GM19467 (cell line): ENCODE measurements around the gene SYNPO2.

Experiments
- ATAC-seq: cut with Tn5 transposase; IDR thresholded peaks from one replicate; pipeline ENCODE4 v1.9.1; 2021; ENCODE audit warnings: mild to moderate bottlenecking, moderate library complexity; ENCODE audit not compliant: unreplicated experiment

Gene SYNPO2

DNA sequence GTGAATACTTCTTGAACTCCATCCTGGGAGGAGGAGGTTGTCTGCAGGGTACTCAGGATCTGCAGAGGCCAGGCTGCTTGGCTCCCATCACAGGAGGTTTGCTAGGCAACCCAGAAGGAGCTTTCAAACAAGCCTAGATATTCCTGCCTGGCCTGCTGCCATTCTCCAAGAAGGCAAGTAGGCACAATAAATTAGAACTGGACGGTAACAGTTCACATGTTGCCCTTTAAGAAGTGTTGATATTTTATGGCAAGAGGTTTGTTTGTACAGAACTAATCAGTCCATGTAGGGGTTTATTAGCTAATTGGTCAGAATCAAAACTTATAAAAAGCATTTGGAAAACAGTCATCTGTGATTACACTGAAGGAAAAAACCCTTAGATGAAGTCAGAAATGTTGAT is 39.3 kb downstream of the SYNPO2 start:
- ATAC-seq, result no peak

DNA sequence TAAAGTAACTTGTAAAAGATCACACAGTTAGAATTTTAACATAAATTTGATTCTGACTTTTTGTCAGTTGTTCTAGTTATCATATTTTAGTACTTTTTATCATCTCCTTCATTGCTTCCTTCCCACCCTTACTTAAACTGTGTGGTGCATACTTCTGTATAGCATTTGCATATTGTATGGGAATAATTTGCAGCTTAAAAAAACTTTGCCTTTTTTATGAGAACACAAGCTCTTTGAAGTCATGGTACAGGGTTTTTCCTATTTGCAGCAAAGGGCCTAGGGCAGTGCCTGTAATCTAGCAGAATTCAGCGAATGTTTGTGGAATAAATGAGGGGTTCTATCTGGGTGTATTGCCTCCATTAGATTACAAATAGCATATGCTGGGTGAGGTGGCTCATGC is 41.6 kb downstream of the SYNPO2 start:
- no peak for ATAC-seq

DNA sequence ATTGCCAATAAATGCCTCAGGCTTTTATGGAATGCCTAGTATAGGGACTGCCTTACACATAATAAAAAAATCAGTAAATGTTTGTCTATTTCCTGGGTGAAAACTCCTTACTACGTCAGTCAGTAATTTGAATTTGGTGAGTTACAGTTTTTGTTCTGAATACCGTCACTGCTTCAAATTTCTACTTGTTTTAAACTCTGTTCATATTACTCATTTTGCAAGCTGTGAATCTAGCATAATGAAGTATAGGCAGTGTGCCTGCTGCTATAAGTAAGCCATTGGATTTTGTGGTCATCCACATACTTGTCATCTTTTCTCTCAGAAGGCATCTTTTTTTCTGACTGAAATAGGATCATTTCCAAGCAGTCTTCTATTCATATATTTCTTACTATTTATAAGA is 43.1 kb downstream of the SYNPO2 start:
- ATAC-seq, result no peak

DNA sequence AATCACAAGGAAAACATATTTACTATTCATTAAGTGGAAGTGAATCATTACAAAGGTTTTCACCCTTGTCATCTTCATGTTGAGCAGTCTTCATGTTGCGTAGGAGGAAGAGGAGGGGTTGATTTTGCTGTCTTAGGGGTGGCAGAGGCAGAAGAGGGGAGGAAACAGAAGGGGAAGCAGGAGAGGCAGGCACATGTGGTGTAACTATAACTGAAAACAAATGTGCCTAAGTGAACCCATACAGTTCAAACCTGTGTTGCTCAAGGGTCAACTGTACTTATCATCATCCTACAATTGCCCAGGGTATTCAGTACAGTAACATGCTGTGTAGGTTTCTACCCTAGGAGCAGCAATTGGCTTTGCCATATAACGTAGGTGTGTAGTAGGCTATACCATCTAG is 47.2 kb downstream of the SYNPO2 start:
- no peak for ATAC-seq

DNA sequence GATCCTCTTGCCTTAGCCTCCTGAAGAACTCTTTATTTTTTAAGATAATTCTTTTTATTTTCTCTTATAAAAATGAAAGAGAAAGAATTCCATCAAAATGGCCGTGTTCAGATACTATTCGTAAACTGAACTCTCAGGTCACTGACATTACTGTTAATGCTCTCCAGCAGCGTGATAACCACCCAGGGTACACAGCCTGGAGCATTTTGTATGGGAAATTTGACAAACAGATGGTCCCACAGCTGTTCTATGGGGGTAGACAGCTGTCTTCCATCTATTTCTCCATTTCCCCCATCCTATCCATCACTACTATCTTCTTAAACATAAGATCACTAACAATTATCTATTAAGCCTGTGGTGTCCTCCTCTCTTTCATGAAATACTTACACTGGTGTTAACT is 47.8 kb downstream of the SYNPO2 start:
- no peak for ATAC-seq

DNA sequence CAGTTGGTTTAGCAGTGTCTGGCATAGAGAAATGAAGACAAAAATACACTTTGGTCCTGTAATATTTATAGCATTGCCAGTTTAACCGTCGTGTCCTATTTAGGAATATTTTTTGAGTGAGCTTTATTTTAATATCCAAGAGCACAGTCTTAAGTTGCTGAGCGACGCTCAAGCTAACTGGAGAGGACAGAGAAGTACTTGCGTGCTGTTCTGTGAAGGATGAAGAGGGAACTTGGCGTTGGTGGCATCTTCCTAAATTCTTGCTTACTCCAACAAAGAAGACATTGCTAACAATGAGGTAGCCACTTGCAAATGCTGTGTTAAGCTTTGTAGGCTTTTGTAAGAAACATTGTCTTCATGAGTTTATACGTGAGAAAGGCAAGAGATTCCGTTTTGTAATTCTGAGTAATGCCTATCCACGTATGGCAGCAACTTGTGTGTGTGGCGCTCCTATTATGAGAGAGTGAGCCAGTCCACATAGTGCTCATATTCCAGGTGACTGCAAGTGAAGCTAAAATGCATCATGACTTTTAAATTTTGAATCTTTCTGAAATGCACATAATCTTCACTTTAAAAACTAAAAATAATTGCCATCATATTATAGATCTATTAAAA is 50.6 kb downstream of the SYNPO2 start:
- ATAC-seq, result no peak

DNA sequence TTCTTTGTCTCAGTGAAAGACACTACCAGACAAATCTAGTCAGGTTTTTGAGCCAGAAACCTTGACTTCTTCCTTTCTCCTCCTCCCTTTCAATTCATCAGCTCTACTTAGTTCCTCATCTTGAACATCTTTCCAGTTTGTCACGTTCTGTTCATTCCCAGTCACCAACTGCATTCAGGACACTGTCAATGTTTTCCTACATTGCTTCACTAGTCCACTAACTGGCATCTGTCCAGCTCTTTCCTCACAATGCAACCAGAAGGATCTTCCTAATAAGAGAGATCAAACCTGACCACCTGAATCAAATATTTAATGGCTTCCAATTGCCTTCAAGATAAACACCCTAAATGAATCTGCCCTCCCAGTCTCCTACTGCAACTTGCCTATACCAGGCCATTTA is 52.5 kb downstream of the SYNPO2 start:
- no peak for ATAC-seq

DNA sequence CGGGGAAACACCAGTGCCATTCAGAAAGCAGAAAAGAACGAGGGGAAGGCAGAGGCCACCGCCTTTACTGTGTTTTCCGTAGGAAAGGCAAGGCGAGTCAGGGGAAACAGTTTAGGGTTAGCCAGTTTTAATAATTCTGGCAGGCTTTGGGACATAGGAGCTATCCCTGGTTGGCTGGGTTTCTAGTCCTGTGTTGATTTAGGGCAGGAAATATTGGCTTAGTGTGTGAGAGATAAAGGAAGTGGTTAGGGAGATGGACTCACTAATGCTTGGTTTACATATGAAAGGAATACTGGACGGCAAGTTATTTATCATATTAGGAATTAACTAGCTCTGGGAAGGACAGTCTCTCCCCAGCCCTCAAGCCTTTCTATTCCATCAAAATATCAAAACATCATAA is 53.1 kb downstream of the SYNPO2 start:
- no peak for ATAC-seq

DNA sequence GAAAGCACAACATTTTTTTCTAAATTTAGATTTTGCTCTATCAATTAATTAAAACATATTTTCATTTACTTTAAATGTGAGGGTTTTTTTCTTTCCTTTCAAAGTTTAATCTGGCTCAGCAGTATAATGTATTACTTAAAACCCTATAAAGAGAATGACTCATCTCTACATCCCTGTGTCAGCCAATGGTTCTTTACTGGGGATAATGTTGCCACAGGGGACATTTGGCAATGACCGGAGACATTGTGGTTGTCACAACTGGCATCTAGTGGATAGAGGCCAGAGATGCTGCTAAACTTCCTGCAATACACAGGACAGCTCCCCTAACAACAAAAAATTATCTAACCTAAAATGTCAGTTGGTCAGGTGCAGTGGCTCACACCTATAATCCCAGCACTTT is 53.8 kb downstream of the SYNPO2 start:
- ATAC-seq, result no peak

DNA sequence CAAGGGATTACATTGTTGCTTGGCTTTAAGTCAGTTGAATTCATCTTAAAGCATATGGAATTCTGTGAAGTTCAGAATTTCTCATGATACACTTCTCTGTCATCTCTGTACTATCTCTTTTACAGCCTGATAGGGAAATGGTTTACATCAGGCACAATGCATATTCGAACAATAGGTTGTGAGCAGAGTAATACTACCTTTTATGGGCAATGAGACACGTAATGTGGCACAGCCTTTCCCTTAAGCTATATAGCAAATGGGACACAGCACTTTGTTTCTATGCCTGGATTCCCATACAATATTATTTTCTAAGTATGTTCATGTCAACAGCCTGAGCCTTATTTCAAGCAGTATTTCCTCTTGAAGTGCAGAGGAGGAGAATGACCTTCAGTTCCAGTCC is 58.4 kb downstream of the SYNPO2 start:
- ATAC-seq, result no peak

DNA sequence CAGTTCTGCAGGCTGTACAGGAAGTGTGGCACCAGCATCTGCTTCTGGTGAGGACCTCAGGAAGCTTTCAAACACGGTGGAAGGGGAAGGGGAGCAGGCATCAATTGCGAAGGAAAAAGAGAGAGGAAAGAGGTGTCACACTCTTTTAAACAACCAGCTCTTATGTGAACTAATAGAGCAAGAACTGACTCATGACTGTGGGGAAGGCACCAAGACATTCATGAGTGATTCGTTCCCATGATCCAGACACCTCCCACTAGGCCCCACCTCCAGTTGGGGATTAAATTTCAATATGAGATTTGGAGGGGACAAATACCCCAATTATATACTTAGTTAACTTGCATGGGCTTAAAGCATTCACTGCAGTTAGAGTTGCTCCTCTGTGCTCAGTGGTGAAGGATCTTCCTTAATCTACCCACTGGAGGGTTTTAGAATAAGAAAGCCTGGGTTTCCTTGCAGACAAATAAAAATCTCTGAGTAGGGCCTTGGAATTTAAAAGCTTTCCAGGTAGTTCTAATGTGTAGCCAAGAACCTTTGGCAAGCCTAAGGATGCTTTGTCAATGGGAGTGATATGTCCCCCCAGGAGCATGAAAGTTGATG is 60.0 kb downstream of the SYNPO2 start:
- ATAC-seq, result no peak

DNA sequence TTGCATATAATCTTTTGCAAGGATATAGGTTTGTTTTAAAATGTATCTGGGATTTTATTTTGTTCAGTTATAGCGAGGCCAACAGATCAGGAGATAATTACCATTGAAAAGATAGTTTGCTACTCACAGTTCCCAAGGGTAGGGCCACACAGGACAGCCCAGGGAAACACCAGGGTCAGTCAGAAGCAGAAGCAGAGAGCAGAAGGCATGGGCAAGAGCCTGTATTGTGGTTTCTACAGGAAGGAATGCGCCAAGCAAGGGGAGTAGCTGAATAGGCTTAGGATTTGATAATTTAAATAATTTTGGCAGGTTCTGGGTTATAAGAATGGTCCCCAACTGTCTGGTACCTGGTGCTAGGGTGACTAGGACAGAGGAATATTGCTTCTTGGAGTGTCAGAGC is 61.6 kb downstream of the SYNPO2 start:
- no peak for ATAC-seq

DNA sequence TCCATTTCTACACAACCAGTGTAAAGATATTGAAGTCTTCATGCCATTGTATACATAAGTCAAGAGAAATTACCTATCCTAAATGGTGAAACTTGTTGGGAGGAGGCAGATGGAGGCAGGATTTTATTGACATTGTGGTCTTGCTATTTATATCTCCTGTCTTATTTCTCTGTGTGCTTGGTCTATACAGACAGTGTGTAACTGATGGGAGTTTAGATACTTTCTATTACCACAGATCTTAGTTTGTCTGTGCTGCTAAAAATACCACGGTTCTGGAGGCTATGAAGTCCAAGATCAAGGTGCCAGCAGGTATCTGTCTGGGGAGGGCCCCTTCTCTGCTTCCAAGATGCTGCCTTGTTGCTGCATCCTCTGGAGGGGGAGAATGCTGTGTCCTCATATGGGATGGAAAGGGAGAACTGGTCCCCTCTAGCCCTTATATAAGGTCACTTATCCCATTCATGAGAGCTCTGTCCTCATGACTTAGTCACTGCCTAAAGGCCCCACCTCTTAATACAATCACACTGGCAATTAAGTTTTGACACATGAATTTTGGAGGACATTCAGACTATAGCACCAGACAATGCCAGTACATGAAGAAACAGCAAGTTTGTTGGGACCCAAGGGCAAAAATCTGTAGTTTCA is 62.4 kb downstream of the SYNPO2 start:
- ATAC-seq, result no peak

DNA sequence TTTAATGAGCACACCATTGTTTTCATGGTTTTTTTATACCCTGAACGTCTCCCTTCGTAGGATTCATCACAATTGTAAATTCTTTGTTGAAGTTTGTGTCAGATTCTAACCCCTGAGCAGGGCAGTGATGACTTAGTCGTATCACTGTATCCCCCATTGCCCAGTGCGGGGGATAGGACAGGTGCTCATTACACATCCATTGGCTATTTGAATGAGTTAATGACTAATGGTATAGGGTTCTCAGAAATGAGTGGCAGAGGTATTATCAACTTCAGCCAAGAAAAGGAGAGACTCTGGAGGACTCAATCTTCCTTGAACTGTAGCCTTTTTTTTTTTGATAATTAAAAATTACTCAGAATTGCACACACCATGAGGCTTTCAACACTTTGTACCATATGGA is 64.6 kb downstream of the SYNPO2 start:
- ATAC-seq, result no peak

DNA sequence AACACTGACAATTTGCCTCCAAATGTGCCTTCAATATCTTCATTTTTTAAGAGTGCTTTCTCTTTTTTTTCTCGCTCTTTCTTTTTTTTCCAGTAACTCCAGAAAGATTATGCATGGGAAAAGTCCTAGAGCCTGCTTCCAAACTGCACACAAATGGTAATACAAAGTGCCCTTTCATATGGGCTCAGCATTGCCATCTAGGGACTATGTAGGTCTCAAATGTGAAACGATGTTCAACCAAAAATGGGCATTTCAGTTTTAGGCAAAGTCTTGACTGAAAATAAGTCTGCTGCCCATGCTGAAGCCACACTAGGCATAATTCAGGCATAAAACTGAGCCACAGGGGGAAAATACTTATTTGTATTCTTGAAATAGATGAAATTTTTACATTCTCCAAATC is 65.6 kb downstream of the SYNPO2 start:
- no peak for ATAC-seq

DNA sequence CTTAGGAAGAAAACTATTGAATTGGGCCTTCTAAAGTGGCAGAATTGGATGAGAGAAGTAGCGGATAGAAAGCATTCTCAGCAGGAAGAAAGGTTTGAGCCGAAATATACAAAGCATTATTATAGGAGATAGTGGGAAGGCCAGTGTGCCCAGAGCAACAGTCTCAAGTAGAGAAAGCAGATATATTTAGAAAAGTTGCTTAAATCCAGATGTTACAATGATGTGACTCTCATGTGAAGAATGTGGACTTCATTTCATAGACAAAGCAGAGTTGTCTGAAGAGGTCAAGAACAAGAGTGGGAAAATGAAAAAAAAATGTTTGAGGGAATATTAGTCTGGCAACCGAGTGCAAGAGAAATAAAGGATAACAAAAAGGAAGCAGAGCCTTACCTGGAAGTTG is 66.9 kb downstream of the SYNPO2 start:
- ATAC-seq, result no peak

DNA sequence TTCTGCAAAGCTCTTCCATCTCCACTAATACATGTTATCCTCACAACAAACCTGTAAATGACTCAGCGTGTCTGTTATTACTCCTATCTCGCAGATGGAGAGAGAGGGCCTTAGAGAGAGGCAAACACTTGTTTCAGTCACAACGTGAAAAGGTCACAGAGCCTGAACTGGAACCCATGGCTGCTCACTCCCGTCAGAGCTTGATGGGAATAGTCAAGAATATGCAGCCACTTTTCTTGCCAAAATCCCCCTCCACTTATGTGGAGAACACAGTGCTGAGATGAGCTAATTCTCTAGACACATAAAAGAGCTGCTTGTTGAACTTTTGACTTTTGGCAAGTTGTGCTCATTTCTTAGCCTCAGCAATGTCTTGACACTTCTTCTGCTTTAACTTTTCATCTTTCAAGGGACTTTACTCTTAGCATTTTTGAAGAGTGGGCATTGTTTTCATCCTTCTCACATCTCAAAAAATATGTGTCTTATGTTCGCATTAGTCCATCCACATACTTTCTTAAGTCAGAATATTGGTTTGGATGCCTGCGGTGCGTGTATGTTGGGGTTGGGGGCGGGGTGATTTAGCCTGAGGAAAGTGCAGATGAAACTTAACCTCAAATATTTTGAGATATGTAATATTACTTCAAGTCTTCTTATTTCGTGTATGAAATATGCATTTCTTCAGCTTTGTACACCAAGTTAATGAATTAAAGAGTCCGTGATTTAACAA is 69.2 kb downstream of the SYNPO2 start:
- no peak for ATAC-seq

DNA sequence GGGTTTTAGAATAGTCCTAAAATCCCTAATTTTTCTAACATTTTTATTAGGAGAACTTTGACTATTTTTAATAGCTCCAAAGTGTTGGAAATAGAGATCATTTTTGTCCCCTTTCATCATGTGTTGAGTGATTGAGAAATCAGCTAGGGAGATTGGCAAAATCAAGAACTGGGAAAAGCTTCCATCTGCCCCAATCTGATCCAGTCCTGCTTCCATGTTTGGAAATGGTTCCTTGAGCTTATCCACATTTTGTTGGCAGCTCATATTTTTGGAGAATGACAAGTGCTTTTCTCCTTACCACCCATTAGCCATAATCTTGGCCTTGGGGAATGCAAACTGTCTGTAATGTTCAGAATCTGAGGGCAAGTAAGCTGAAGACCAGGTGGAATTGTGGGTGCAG is 73.9 kb downstream of the SYNPO2 start:
- ATAC-seq, result no peak

DNA sequence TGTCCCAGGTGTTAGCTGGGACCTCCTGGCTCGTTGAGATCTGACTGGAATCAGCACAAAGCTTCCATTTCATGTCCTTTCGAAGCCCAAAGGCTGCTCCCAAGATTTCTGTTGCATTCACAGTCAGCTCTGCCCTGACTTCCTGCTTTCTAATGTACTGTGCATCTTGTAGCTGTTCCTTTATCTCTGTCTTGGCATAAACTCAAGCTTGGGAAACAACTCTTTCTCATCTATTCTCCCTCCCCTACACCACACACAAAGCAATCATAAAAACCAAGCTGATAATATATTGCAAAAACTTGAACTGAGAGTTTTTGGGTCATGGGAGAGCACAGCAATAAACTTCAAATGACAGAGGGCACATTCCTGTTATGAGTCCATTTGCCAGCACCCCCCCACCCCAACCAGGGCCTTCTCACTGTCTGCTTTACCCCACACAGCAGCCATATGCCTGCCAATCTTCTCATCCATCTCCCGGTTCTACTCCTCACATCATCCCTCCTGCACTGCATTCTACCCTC is 76.3 kb downstream of the SYNPO2 start:
- ATAC-seq, result no peak

DNA sequence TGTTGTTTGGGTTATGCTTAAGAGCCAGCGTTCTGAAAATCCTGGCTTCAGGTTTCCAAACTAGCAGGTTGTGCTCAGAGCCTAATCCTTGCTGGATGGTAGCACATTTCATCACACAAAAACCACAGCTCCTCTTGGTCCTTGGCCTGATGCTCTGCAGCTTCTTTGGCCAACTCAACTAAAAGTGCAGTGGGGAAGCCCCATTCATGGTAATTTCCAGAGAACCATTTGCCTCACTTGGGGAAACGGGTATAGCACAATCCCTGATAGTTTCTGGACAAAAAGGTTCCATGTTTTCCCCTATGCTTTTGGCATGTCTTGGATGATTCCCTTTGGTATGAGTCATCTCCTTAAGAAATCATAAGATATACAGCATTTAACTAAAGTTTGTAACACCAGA is 78.7 kb downstream of the SYNPO2 start:
- ATAC-seq, result no peak

DNA sequence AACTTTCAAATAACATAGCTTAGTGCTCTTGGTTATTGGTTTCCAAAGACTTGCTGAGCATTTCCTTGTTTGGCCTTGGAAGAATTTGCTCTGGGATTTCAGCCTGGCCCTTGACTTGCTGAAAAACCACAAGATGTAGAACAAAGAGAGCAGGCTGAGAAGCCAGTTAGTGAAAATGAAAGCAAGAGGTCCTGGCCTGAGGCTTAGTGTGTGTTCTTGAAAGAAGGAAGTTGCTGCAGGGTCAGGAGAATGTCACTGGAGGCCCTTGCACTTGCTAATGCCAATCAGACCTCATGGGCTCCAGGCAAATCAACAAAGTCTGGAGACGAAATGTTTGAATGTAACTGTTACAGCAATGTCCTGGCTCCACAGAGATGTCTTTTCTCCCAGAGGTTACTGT is 79.4 kb downstream of the SYNPO2 start:
- ATAC-seq, result peak; percentile 100

DNA sequence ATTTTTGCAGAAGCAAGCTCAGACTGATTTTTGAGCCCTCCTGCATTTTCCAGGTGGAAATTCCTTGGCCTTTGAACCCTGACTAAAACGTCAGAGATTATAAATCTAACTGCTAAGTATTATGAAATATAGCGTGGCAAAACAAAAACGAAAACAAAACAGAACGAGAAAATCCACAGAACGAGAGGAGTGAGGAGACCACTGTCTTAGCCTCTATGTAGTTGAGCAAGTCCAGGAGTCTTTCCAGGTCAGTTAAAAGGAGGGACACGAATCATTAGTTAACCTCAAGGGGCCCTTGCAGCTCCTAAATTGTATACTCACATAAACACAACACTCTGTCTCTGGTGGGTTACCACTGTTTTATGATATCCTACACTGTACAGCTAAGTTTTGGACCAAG is 80.2 kb downstream of the SYNPO2 start:
- no peak for ATAC-seq
